Loucy (cell line): ENCODE results near the gene CAPS.

ENCODE experiments used
- H2AFZ ChIP-seq: fragments of 200-600 bp; sonication (generic); 2 replicates; pipeline ENCODE4 v1.6.0; 2016; ENCODE audit warnings: antibody characterized with exemption, mild to moderate bottlenecking, low read length, moderate library complexity
- H3F3A ChIP-seq: fragments of 200-600 bp; 2 replicates; pipeline ENCODE4 v1.6.0; 2016; ENCODE audit warnings: antibody characterized with exemption, low read depth, mild to moderate bottlenecking
- H3K27me3 ChIP-seq: fragments of 200-600 bp; sonication (generic); 2 replicates; pipeline ENCODE4 v1.6.1; 2014; ENCODE audit warnings: low read length, mild to moderate bottlenecking; ENCODE audit not compliant: insufficient read depth, poor library complexity, severe bottlenecking
- H3K36me3 ChIP-seq: fragments of 200-600 bp; sonication (generic); 2 replicates; pipeline ENCODE4 v1.6.1; 2016; ENCODE audit warnings: low read length; ENCODE audit not compliant: insufficient read depth
- H3K4me1 ChIP-seq: fragments of 200-600 bp; sonication (generic); 2 replicates; pipeline ENCODE4 v1.5.1; 2014; ENCODE audit warnings: low read length, mild to moderate bottlenecking; ENCODE audit not compliant: insufficient read depth, poor library complexity, severe bottlenecking
- H3K4me2 ChIP-seq: fragments of 200-600 bp; sonication (generic); 2 replicates; pipeline ENCODE4 v1.6.0; 2014; ENCODE audit warnings: antibody characterized with exemption, low read length, low read depth, mild to moderate bottlenecking; ENCODE audit not compliant: poor library complexity, severe bottlenecking
- H3K4me3 ChIP-seq: fragments of 200-600 bp; sonication (generic); 2 replicates; pipeline ENCODE4 v1.5.1; 2014; ENCODE audit warnings: low read length, mild to moderate bottlenecking, mixed read lengths; ENCODE audit not compliant: poor library complexity, severe bottlenecking
- H3K79me2 ChIP-seq: fragments of 200-600 bp; sonication (generic); 2 replicates; pipeline ENCODE4 v1.6.1; 2014; ENCODE audit warnings: low read length; ENCODE audit not compliant: insufficient read depth
- H3K9ac ChIP-seq: fragments of 200-600 bp; sonication (generic); 2 replicates; pipeline ENCODE4 v1.6.0; 2014; ENCODE audit warnings: mild to moderate bottlenecking, low read depth, low read length, moderate library complexity; ENCODE audit not compliant: poor library complexity, severe bottlenecking
- H3K9me2 ChIP-seq: fragments of 200-600 bp; sonication (generic); replicated peaks from 2 replicates; pipeline ENCODE4 v1.6.1; 2016; ENCODE audit warnings: low read depth, low read length, mixed read lengths
- H3K9me3 ChIP-seq: fragments of 200-600 bp; sonication (generic); 2 replicates; pipeline ENCODE4 v1.6.1; 2014; ENCODE audit warnings: mild to moderate bottlenecking, antibody characterized with exemption, low read length, low read depth; ENCODE audit not compliant: insufficient read depth
- H4K20me1 ChIP-seq: fragments of 200-600 bp; sonication (generic); 2 replicates; pipeline ENCODE4 v1.6.0; 2014; ENCODE audit warnings: antibody characterized with exemption, low read length, mild to moderate bottlenecking; ENCODE audit not compliant: insufficient read depth, poor library complexity, severe bottlenecking
- EZH2phosphoT487 ChIP-seq: fragments of 200-600 bp; IDR thresholded peaks from 2 replicates; pipeline ENCODE4 v1.6.1; 2018; ENCODE audit warnings: antibody characterized with exemption, mild to moderate bottlenecking, moderate library complexity, borderline replicate concordance
- TF ChIP-seq, protein P1 (sequence below): fragments of 200-600 bp; sonication (generic); conservative IDR thresholded peaks from 2 replicates; pipeline ENCODE4 v1.5.1; 2014; ENCODE audit warnings: mild to moderate bottlenecking, antibody characterized with exemption, low read length

CAPS gene

DNA sequence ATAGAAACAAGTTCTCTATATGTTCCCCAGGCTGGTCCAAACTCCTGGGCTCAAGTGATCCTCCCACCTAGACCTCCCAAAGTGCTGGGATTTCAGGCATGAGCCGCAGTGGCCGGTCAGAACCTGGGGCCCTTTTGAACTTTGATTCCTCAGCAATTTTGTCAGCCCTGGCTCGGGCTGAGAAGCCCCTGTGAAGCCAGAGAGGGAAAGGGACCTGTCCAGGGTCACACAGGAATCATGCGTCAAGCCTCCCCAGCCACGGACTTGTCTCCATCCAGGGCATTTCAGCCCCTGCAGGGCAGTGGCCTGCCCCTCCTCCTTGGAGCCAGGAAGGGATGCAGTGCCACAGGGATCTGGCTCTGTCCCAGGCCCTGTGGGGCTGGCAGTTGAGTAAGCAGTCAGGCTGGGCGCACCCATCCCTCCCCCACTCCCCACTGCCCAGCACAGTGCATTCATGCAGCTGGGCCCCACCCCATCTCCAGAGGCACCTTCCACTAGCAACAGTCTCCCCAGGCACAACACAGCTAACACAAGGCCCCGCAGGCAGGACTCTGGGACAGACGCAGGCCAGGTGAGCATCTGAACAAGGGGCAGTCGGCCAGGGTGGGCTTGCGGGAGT is at the start of gene CAPS:
TSS of gene CAPS (plus strand) at position 516 of the 619 bp plus-strand sequence. CDS start 153 bp downstream, outside the sequence.
- Histone ChIP-seq H3K9me3 (no peaks in the 10 kb centered on the region), H2AFZ (no peak within 1 kb of the TSS), H3K4me3 (no peak within 1 kb of the TSS), H4K20me1 (no peaks in the 10 kb centered on the region), H3K9me2 (no peaks in the 10 kb centered on the region), H3K79me2 (no peaks in the 10 kb centered on the region), H3K36me3 (peaks cover 30% of the 10 kb centered on the region; the same call in 1 of the 2 replicates), H3K9ac (no peak within 1 kb of the TSS), H3K4me2 (no peak within 1 kb of the TSS), H3K4me1 (no peaks in the 10 kb centered on the region), H3K27me3 (no peaks in the 10 kb centered on the region), H3F3A (no peaks in the 10 kb centered on the region)
- TF ChIP-seq EZH2phosphoT487, result no peak
- TF ChIP-seq, protein P1, sequence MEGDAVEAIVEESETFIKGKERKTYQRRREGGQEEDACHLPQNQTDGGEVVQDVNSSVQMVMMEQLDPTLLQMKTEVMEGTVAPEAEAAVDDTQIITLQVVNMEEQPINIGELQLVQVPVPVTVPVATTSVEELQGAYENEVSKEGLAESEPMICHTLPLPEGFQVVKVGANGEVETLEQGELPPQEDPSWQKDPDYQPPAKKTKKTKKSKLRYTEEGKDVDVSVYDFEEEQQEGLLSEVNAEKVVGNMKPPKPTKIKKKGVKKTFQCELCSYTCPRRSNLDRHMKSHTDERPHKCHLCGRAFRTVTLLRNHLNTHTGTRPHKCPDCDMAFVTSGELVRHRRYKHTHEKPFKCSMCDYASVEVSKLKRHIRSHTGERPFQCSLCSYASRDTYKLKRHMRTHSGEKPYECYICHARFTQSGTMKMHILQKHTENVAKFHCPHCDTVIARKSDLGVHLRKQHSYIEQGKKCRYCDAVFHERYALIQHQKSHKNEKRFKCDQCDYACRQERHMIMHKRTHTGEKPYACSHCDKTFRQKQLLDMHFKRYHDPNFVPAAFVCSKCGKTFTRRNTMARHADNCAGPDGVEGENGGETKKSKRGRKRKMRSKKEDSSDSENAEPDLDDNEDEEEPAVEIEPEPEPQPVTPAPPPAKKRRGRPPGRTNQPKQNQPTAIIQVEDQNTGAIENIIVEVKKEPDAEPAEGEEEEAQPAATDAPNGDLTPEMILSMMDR, result no peak

DNA sequence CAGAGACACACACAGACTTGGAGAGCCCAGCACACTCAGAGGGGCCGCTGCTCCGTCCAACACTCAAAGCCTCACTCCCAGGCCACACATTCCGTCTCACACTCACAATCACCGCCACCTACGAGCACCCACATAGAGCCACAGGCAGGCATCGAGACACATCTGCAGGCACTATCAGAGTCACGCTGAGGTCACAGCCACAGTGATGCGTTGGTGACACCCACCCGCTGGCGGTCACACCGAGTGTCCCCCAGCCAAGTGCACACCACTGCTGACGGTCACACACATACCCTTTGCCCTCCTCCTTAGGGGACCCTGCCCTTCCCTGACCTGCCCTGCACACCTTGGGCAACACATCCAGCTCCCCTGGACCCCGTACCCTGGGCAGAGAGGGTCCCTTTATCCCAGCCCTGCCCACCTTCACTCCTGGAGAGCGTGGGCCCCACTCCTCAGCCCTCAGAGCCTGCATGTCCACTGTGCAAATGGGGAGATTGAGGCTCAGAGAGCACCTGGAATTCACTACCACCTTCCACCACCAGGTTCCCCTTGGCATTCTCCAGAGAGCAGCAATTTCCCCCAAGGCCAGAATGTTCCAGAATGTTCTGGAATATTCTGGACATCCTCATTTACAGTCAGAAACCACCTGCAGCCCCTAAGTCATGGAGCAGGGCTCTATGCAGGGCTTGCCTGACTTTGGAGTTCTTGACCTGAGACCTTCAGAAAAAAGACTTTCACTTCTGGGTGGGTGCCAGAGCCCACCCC is 49.1 kb upstream of the CAPS start:
- no peaks in the 10 kb centered on the region for H3K9me3 ChIP-seq
- H3F3A ChIP-seq, result no peaks in the 10 kb centered on the region
- H3K27me3 ChIP-seq, result no peaks in the 10 kb centered on the region
- no peak overlapping the region for H3K9ac ChIP-seq
- H3K4me3 ChIP-seq, result no peak overlapping the region
- no peaks in the 10 kb centered on the region for H3K79me2 ChIP-seq
- no peak overlapping the region for H2AFZ ChIP-seq
- TF ChIP-seq, protein P1, result no peak
- TF ChIP-seq EZH2phosphoT487, result no peak
- H3K9me2 ChIP-seq, result no peaks in the 10 kb centered on the region
- H3K36me3 ChIP-seq, result no peaks in the 10 kb centered on the region
- H4K20me1 ChIP-seq, result no peaks in the 10 kb centered on the region
- H3K4me1 ChIP-seq, result no peaks in the 10 kb centered on the region
- H3K4me2 ChIP-seq, result no peak overlapping the region

DNA sequence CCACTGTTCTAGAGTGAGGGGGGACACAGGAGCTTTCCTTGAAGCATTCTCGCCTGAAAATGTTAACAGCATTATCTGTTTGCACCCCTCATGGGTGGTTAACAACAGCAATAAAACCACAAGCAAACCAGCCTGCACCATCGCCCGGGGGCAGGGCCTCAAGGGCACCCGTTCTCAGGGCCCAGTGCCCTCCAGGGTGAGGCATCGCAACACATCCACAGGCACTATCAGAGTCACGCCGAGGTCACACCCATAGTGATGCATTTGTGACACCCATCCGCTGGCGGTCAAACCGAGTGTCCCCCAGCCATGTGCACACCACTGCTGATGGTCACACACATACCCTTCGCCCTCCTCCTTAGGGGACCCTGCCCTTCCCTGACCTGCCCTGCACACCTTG is 48.3 kb upstream of the CAPS start:
- H3K4me2 ChIP-seq, result no peak overlapping the region
- H3K4me1 ChIP-seq, result no peaks in the 10 kb centered on the region

More for the DNA sequence above, 48.3 kb upstream of the CAPS start:
- Histone ChIP-seq H3K27me3 (no peaks in the 10 kb centered on the region), H3F3A (no peaks in the 10 kb centered on the region), H3K9me2 (no peaks in the 10 kb centered on the region), H3K4me3 (no peak overlapping the region), H3K9ac (no peak overlapping the region), H2AFZ (no peak overlapping the region), H3K79me2 (no peaks in the 10 kb centered on the region), H3K9me3 (no peaks in the 10 kb centered on the region), H3K36me3 (no peaks in the 10 kb centered on the region), H4K20me1 (no peaks in the 10 kb centered on the region)
- no peak for TF ChIP-seq EZH2phosphoT487
- TF ChIP-seq, protein P1, result no peak
